Type B pancreatic cell (in vitro differentiated cells): Measurements from ENCODE around the gene ST7. TPM values are rescaled to one million over a fixed set of nuclear protein-coding genes. Genes with fewer than 3 reads are reported as not detected.
A peak's percentile ranks its signal among the peaks of the same experiment; 100 is the strongest.

Source experiments
- DNase-seq: peaks from one replicate; pipeline ENCODE4 v3.0.0; 2021; ENCODE audit warnings: mixed read lengths; ENCODE audit not compliant: unreplicated experiment; ENCODE audit errors: extremely low spot score
- H3K27ac Mint-ChIP-seq: 2 replicates; pipeline ENCODE4 v1.8.0; 2021; ENCODE audit warnings: mild to moderate bottlenecking, mixed read lengths
- H3K27me3 Mint-ChIP-seq: 2 replicates; pipeline ENCODE4 v1.8.0; 2021; ENCODE audit warnings: mixed read lengths
- H3K36me3 Mint-ChIP-seq: 2 replicates; pipeline ENCODE4 v1.8.0; 2021; ENCODE audit warnings: mixed read lengths
- H3K4me1 Mint-ChIP-seq: one replicate; pipeline ENCODE4 v1.8.0; 2021; ENCODE audit warnings: mixed read lengths; ENCODE audit not compliant: unreplicated experiment
- H3K4me3 Mint-ChIP-seq: 2 replicates; pipeline ENCODE4 v1.8.0; 2021; ENCODE audit warnings: mild to moderate bottlenecking, mixed read lengths
- H3K9me3 Mint-ChIP-seq: 2 replicates; pipeline ENCODE4 v1.8.0; 2021; ENCODE audit warnings: mixed read lengths
- CTCF ChIP-seq: fragments of 200-600 bp; sonication (generic); conservative IDR thresholded peaks from 2 replicates; pipeline ENCODE4 v1.5.0; 2021; ENCODE audit warnings: antibody characterized with exemption, mild to moderate bottlenecking
- total RNA-seq: library from RNA; stranded (reverse); gene quantifications from 2 replicates; pipeline ENCODE4 v1.2.1, GENCODE V29; 2021; ENCODE audit warnings: low replicate concordance

ST7 gene
- total RNA-seq, 1 donor from 2014 or later, result 25.0 TPM

GRCh38 chr7:117087639-117088396, 134.5 kb downstream of the ST7 start:
- Mint-ChIP-seq H3K36me3 (no peaks in the 10 kb centered on the region), H3K9me3 (no peaks in the 10 kb centered on the region), H3K4me1 (peaks cover 48% of the 10 kb centered on the region), H3K4me3 (no peak overlapping the region), H3K27me3 (no peaks in the 10 kb centered on the region), H3K27ac (no peak overlapping the region)
- DNase-seq, result no peak
- TF ChIP-seq CTCF, result no peak

DNA sequence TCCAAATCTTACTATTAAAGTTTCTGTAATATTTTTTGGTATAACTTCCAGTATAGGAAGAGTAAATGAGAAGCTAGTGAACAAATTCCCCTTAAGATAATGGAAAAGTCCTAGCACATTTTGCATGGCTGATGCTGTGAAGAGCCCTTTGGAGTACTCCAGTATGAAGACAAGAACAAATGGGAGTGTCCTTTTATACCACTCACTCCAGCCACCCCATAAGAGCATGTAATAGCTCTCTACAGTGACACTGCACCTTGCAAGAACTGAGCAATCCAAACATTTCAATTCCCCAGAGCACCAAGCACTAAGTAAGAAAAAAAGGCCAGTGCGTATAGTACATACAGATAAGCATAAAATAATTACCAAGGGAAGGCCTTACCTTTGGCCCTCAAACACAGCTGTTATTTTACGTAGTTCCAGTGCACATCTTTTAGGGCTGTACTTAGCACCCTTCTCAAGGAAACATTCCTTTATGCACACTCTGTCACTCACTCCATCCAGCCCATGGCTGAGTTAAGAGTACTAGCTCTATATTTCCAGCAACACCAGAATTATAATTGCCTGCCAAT, 135.4 kb downstream of the ST7 start:
- TF ChIP-seq CTCF, result no peak

GRCh38 chr7:117090791-117091190, 137.5 kb downstream of the ST7 start:
- Mint-ChIP-seq H3K27me3 (no peaks in the 10 kb centered on the region), H3K9me3 (no peaks in the 10 kb centered on the region), H3K4me3 (no peak overlapping the region), H3K36me3 (no peaks in the 10 kb centered on the region), H3K27ac (peak overlapping the region; percentile 63), H3K4me1 (peaks cover 40% of the 10 kb centered on the region)
- TF ChIP-seq CTCF, result no peak
- DNase-seq, result no peak

More for the DNA sequence above, 135.4 kb downstream of the ST7 start:
- DNase-seq, result no peak
- no peak overlapping the region for H3K4me3 Mint-ChIP-seq
- H3K4me1 Mint-ChIP-seq, result peaks cover 48% of the 10 kb centered on the region
- H3K36me3 Mint-ChIP-seq, result no peaks in the 10 kb centered on the region
- H3K27me3 Mint-ChIP-seq, result no peaks in the 10 kb centered on the region
- no peak overlapping the region for H3K27ac Mint-ChIP-seq
- no peaks in the 10 kb centered on the region for H3K9me3 Mint-ChIP-seq

DNA sequence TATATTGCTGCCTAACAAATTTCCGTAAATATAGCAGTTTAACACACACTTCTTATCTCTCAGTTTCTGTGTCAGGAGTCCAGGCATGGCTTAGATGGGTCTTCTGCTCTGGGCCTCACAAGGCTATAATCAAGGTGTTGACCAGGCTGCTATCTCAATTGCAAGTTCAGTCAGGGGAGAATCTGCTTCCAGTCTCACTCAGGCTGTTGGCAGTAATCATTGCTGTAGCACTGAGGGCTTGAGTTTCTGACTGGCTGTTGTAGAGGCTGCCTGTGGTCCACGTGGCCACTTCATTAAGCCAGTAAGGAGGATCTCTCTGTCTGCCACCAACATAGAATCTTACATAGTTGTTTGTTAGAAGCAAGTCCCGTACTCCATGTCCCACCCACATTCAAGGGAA, 138.4 kb downstream of the ST7 start:
- no peak for TF ChIP-seq CTCF
- H3K9me3 Mint-ChIP-seq, result no peaks in the 10 kb centered on the region
- H3K4me1 Mint-ChIP-seq, result peaks cover 35% of the 10 kb centered on the region
- H3K27me3 Mint-ChIP-seq, result no peaks in the 10 kb centered on the region
- peak overlapping the region; percentile 25 for H3K27ac Mint-ChIP-seq
- DNase-seq, result no peak
- no peak overlapping the region for H3K4me3 Mint-ChIP-seq
- no peaks in the 10 kb centered on the region for H3K36me3 Mint-ChIP-seq

- TF ChIP-seq CTCF, result no peak
- Mint-ChIP-seq H3K27ac (no peak overlapping the region), H3K4me1 (peaks cover 24% of the 10 kb centered on the region), H3K4me3 (no peak overlapping the region), H3K9me3 (no peaks in the 10 kb centered on the region), H3K27me3 (no peaks in the 10 kb centered on the region), H3K36me3 (no peaks in the 10 kb centered on the region)
- no peak for DNase-seq
Measured at GRCh38 chr7:117092785-117093184, 139.5 kb downstream of the ST7 start.
